OCI-LY1 (cell line): Measurements from ENCODE around the gene EPN2.

Experiments used
- H2AFZ ChIP-seq: fragments of 200-600 bp; sonication (generic), shearing (Covaris generic); 2 replicates; pipeline ENCODE4 v1.6.0; 2014; ENCODE audit warnings: antibody characterized with exemption, mild to moderate bottlenecking, low read length
- H3F3A ChIP-seq: fragments of 200-600 bp; sonication (generic), shearing (Covaris generic); 2 replicates; pipeline ENCODE4 v1.6.0; 2014; ENCODE audit warnings: mild to moderate bottlenecking, antibody characterized with exemption, low read length, moderate library complexity; ENCODE audit not compliant: insufficient read depth
- H3K27ac ChIP-seq: fragments of 200-600 bp; sonication (generic); 2 replicates; pipeline ENCODE4 v1.5.1; 2014; ENCODE audit warnings: low read length, mixed run types, mild to moderate bottlenecking, low read depth; ENCODE audit not compliant: poor library complexity, severe bottlenecking
- H3K27me3 ChIP-seq: fragments of 200-600 bp; sonication (generic); 2 replicates; pipeline ENCODE4 v1.6.0; 2014; ENCODE audit warnings: antibody characterized with exemption, mild to moderate bottlenecking, low read length, moderate library complexity; ENCODE audit not compliant: insufficient read depth
- H3K36me3 ChIP-seq: fragments of 200-600 bp; sonication (generic); 2 replicates; pipeline ENCODE4 v1.6.1; 2014; ENCODE audit warnings: mild to moderate bottlenecking, antibody characterized with exemption, low read length, moderate library complexity, mixed read lengths; ENCODE audit not compliant: insufficient read depth
- H3K4me1 ChIP-seq: fragments of 200-600 bp; sonication (generic); 2 replicates; pipeline ENCODE4 v1.5.1; 2014; ENCODE audit warnings: mild to moderate bottlenecking, low read length, moderate library complexity; ENCODE audit not compliant: insufficient read depth, severe bottlenecking
- H3K4me2 ChIP-seq: fragments of 200-600 bp; sonication (generic), shearing (Covaris generic); 2 replicates; pipeline ENCODE4 v1.6.1; 2014; ENCODE audit warnings: low read length
- H3K4me3 ChIP-seq: fragments of 200-600 bp; sonication (generic); 2 replicates; pipeline ENCODE4 v1.5.1; 2014; ENCODE audit warnings: low read length, low read depth, mild to moderate bottlenecking, mixed read lengths; ENCODE audit not compliant: poor library complexity, severe bottlenecking
- H3K79me2 ChIP-seq: fragments of 200-600 bp; shearing (Covaris generic); 2 replicates; pipeline ENCODE4 v1.6.1; 2016; ENCODE audit warnings: mixed run types, low read length, mixed read lengths; ENCODE audit not compliant: insufficient read depth
- H3K9ac ChIP-seq: fragments of 200-600 bp; sonication (generic), shearing (Covaris generic); 2 replicates; pipeline ENCODE4 v1.6.1; 2014; ENCODE audit warnings: mild to moderate bottlenecking, low read length, mixed read lengths
- H3K9me2 ChIP-seq: fragments of 200-600 bp; sonication (generic), shearing (Covaris generic); 2 replicates; pipeline ENCODE4 v1.6.1; 2014; ENCODE audit warnings: low read depth, mild to moderate bottlenecking, low read length, mixed read lengths
- H3K9me3 ChIP-seq: fragments of 200-600 bp; shearing (Covaris generic); 2 replicates; pipeline ENCODE4 v1.6.1; 2014; ENCODE audit warnings: low read length, mixed read lengths
- H4K20me1 ChIP-seq: fragments of 200-600 bp; sonication (generic), shearing (Covaris generic); 2 replicates; pipeline ENCODE4 v1.6.0; 2016; ENCODE audit warnings: mild to moderate bottlenecking, low read length; ENCODE audit not compliant: insufficient read depth
- CTCF ChIP-seq: fragments of 200-600 bp; sonication (generic), shearing (Covaris generic); IDR thresholded peaks from 2 replicates; pipeline ENCODE4 v1.5.1; 2017; ENCODE audit warnings: mild to moderate bottlenecking, antibody characterized with exemption, low read length, moderate library complexity, mixed read lengths
- EZH2 ChIP-seq: fragments of 200-600 bp; sonication (generic), shearing (Covaris generic); IDR thresholded peaks from 2 replicates; pipeline ENCODE4 v1.8.0; 2017; ENCODE audit warnings: borderline replicate concordance, mixed run types, mild to moderate bottlenecking, antibody characterized with exemption, low read length, moderate library complexity, mixed read lengths

Gene EPN2

GRCh38 chr17:19239544-19239943, 2.4 kb downstream of the EPN2 start:
- no peaks in the 10 kb centered on the region for H3K79me2 ChIP-seq
- no peaks in the 10 kb centered on the region for H3K9me2 ChIP-seq
- no peak overlapping the region for H3K4me2 ChIP-seq

GRCh38 chr17:19242323-19242722, 5.2 kb downstream of the EPN2 start:
- Histone ChIP-seq H3K36me3 (no peaks in the 10 kb centered on the region; the same call in 1 of the 2 replicates), H3K79me2 (no peaks in the 10 kb centered on the region), H3K27me3 (no peaks in the 10 kb centered on the region; the same call in 1 of the 2 replicates), H3K9me2 (no peaks in the 10 kb centered on the region), H3K4me2 (no peak overlapping the region), H3K27ac (no peak overlapping the region), H4K20me1 (no peaks in the 10 kb centered on the region), H3K4me1 (peaks cover 20% of the 10 kb centered on the region), H3K9ac (no peak overlapping the region), H2AFZ (no peak overlapping the region), H3F3A (peaks cover 7% of the 10 kb centered on the region; the same call in 1 of the 2 replicates), H3K4me3 (no peak overlapping the region), H3K9me3 (no peaks in the 10 kb centered on the region)
- TF ChIP-seq EZH2, result no peak
- no peak for TF ChIP-seq CTCF

More at GRCh38 chr17:19239544-19239943, 2.4 kb downstream of the EPN2 start:
- H3K9me3 ChIP-seq, result no peaks in the 10 kb centered on the region
- no peaks in the 10 kb centered on the region; the same call in 1 of the 2 replicates for H3K27me3 ChIP-seq
- H3K27ac ChIP-seq, result no peak overlapping the region
- H4K20me1 ChIP-seq, result no peaks in the 10 kb centered on the region
- no peak overlapping the region for H2AFZ ChIP-seq
- H3F3A ChIP-seq, result peaks cover 7% of the 10 kb centered on the region; the same call in 1 of the 2 replicates
- H3K4me3 ChIP-seq, result no peak overlapping the region
- no peaks in the 10 kb centered on the region; the same call in 1 of the 2 replicates for H3K36me3 ChIP-seq
- TF ChIP-seq CTCF (no peak), EZH2 (no peak)
- H3K4me1 ChIP-seq, result peaks cover 15% of the 10 kb centered on the region
- no peak overlapping the region for H3K9ac ChIP-seq

GRCh38 chr17:19242926-19243325, 5.8 kb downstream of the EPN2 start:
- H3K4me2 ChIP-seq, result no peak overlapping the region
- no peak overlapping the region for H3K27ac ChIP-seq
- H4K20me1 ChIP-seq, result no peaks in the 10 kb centered on the region

More at GRCh38 chr17:19242926-19243325, 5.8 kb downstream of the EPN2 start:
- Histone ChIP-seq H2AFZ (no peak overlapping the region), H3K9me2 (no peaks in the 10 kb centered on the region), H3F3A (peaks cover 7% of the 10 kb centered on the region; the same call in 1 of the 2 replicates), H3K4me1 (peaks cover 15% of the 10 kb centered on the region), H3K9me3 (no peaks in the 10 kb centered on the region), H3K27me3 (no peaks in the 10 kb centered on the region; the same call in 1 of the 2 replicates), H3K4me3 (no peak overlapping the region), H3K79me2 (no peaks in the 10 kb centered on the region), H3K9ac (no peak overlapping the region), H3K36me3 (no peaks in the 10 kb centered on the region; the same call in 1 of the 2 replicates)
- no peak for TF ChIP-seq EZH2
- TF ChIP-seq CTCF, result no peak
